Stomach (tissue), 9 donors: ENCODE results near the gene PRKCE. TPM values are rescaled to one million over a fixed set of nuclear protein-coding genes. Genes with fewer than 3 reads are reported as not detected.

Experiments used
- DNase-seq, 2 donors: peaks; one replicate each; pipeline versions ENCODE4 v3.0.0 to v3.0.0-alpha.2; 2013 to 2019
- H3K27ac ChIP-seq, 5 donors: fragments of 200-600 bp in 4 of 5; sonication (generic) in 4 of 5; one replicate each; pipeline ENCODE4 v1.5.1; 2013 to 2019; ENCODE audit warnings: mild to moderate bottlenecking in 1 of 5, moderate library complexity in 1 of 5
- H3K27me3 ChIP-seq, 3 donors: fragments of 200-600 bp; sonication (generic); one replicate each; pipeline ENCODE4 v1.5.1; 2017 to 2019; ENCODE audit warnings: mixed run types in 1 of 3
- H3K36me3 ChIP-seq, 4 donors: fragments of 200-600 bp; sonication (generic); 1 replicate in 3 of 4; 2 replicates in 1 of 4; pipeline ENCODE4 v1.5.1; 2016 to 2019
- H3K4me1 ChIP-seq, 4 donors: fragments of 200-600 bp; sonication (generic); one replicate each; pipeline ENCODE4 v1.5.1; 2016 to 2019
- H3K4me3 ChIP-seq, 4 donors: fragments of 200-600 bp; sonication (generic) in 3 of 4; one replicate each; pipeline ENCODE4 v1.5.1; 2016 to 2019; ENCODE audit warnings: mild to moderate bottlenecking in 1 of 4
- H3K9me3 ChIP-seq, 4 donors: fragments of 200-600 bp; sonication (generic); one replicate each; pipeline ENCODE4 v1.5.1; 2016 to 2019
- CTCF ChIP-seq, 7 experiments: fragments of 450-650 bp in 4 of 7; fragments of 200-600 bp in 3 of 7; sonication (generic) in 3 of 7; IDR thresholded peaks; one replicate each; pipeline ENCODE4 v1.5.1; 2016 to 2019; ENCODE audit warnings: antibody characterized with exemption in 7 of 7, control low read depth in 2 of 7, mild to moderate bottlenecking in 1 of 7
- EP300 ChIP-seq: sonication (generic); formaldehyde crosslinking; IDR thresholded peaks from one replicate; pipeline ENCODE4 v1.6.1; 2017; ENCODE audit warnings: antibody characterized with exemption
- POLR2A ChIP-seq, 4 donors: fragments of 450-650 bp; IDR thresholded peaks; one replicate each; pipeline ENCODE4 v1.6.1; 2016; ENCODE audit warnings: antibody characterized with exemption in 4 of 4, control low read depth in 2 of 4, mild to moderate bottlenecking in 1 of 4, moderate library complexity in 1 of 4
- POLR2AphosphoS5 ChIP-seq, 3 donors: sonication (generic); formaldehyde crosslinking; IDR thresholded peaks; one replicate each; pipeline ENCODE4 v1.6.1; 2016; ENCODE audit warnings: antibody characterized with exemption in 3 of 3
- WGBS, 5 donors: extraction: QIAGEN DNeasy Blood & Tissue Kit in 3 of 5; methylation state at CpG; one replicate each; pipeline versions ENCODE4 v1.1.5 to v1.1.7; 2013 to 2018; 5-methylcytosine and 5-hydroxymethylcytosine counted together
- intact Hi-C: fragments of 100-400 bp; cut with DNase I; formaldehyde crosslinking; loops from one replicate; pipeline ENCODE4 v1.15.1; 2023; ENCODE audit warnings: low total_unique reads
- polyA plus RNA-seq, 3 donors: library from polyadenylated mRNA; stranded (reverse); fragments of 200-250 nt; gene quantifications; one replicate each; pipeline ENCODE4 v1.2.3, GENCODE V29; 2013
- total RNA-seq, 5 donors: library from RNA; depleted of rRNA; stranded (reverse); fragments of >200 nt; gene quantifications; one replicate each; pipeline versions ENCODE4 v1.1.0 to v1.2.3, GENCODE V29; 2014 to 2016
- donor health status: healthy with polysubstance abuse.
- donor health status: Bipolar disorder and iron deficiency.
- donor health status: healthy.

PRKCE gene
- total and polyA plus RNA-seq, 8 donors: 2.0 to 92.0 (median 10.0) TPM

DNA sequence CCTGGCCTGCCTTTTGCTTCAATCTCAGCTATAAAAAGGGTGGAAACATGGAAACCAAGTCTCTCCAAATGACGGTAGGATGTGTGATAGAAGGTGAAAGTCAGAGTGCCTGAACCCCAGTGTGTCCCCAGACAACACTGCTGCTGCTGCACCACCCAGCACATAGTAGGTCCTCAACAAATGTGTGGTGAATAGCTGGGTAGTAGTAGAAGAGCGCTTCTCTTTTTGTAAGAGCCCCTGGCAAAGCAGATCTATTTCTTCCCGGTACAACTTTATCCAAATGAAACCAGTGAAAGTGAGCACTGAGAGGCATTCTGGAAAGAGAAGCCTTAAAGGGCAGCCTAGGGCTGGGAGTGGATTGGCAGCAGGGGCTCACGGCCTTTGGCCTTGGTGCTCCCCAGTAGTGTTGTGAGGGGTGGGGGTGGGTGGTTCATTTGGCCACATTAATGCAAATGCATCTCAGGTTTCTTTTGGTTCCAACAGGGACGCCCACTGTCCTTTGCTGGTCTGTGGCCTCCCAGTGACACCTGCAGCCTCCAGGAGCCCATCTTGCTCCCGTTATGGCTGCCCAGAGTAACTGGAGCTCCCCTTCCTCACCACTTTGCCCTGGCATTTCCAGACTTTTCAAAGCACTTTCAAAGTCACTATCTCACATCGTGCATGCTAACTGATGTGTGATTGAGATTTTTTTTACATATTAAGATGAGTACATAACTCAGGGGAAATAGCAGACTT, 341.4 kb downstream of the PRKCE start:
- Histone ChIP-seq H3K36me3 (peaks cover 0 to 24% (median 7%) of the 10 kb centered on the region in 4 donors), H3K9me3 (no peaks in the 10 kb centered on the region), H3K27me3 (no peaks in the 10 kb centered on the region), H3K4me3 (no peak overlapping the region), H3K27ac (peak overlapping the region; percentile 74 to 86 (median 75)), H3K4me1 (peaks cover 21 to 40% (median 31%) of the 10 kb centered on the region in 4 donors)
- no peak for TF ChIP-seq CTCF (IDR thresholded peaks at IDR 0.05)
- TF ChIP-seq POLR2A (IDR thresholded peaks at IDR 0.05): no peak
- TF ChIP-seq POLR2AphosphoS5 (IDR thresholded peaks at IDR 0.05): no peak
- no peak for TF ChIP-seq EP300
- 36 to 49% (median 43%) methylated on average over 7 of the region's 7 CpGs for WGBS, 5 donors
- intact Hi-C loops: no loop called here
- no peak for DNase-seq

DNA sequence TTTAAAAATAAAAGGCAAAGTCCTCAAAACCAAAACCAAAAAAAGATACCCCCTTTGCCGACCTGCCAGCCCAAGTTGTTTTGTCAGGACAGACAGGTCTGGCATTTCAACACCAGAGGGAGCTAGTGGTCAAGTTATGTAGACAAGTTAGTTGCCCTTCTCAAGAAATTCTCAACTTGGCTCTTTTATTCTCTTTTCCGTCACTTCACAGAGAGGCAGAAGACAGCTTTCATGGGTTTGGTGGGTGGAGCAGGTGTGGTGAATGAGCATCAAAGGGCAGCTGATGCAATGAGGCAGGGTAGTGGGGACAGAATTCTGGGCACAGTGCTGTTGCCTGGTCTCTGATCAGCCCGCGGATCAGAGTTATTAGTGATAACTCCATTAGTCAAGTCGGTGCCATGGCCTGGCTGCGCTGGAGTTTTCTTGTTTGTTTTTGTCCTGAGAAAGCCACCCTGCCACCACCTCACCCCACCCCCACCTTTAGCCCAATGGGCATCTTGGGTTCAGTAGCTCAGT, 342.1 kb downstream of the PRKCE start:
- peak; percentile 75 to 90 for DNase-seq
- H3K4me1 ChIP-seq: peaks cover 21 to 40% (median 28%) of the 10 kb centered on the region in 4 donors
- H3K27me3 ChIP-seq: no peaks in the 10 kb centered on the region
- intact Hi-C loops: no loop called here
- H3K9me3 ChIP-seq: no peaks in the 10 kb centered on the region
- H3K4me3 ChIP-seq: no peak overlapping the region
- TF ChIP-seq CTCF (IDR thresholded peaks at IDR 0.05) (peak in 5 of 7 experiments; percentile 56 to 80 (median 76)), POLR2A (IDR thresholded peaks at IDR 0.05) (no peak)
- WGBS, 5 donors: 23 to 39% (median 32%) methylated on average over 6 of the region's 6 CpGs
- H3K27ac ChIP-seq: peak overlapping the region in 4 of 5 donors; percentile 74 to 86 (median 79)
- peaks cover 0 to 18% (median 7%) of the 10 kb centered on the region in 4 donors for H3K36me3 ChIP-seq

DNA sequence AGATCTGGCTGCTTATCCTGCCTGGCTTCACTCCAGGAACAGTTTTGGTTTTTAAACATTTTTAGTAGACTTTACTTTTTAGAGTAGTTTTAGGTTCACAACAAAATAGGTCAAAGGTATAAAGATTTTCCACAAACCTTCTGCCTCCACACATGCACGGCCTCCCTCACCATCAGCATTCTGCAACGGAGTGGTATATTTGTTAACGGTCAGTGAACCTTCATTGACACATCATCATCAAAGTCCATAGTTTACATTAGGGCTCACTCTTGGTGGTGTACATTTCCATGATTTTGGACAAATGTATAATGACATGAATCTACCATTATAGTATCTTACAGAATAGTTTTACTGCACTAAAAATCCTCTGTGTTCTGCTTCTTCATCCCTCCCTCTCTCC, 342.6 kb downstream of the PRKCE start:
- Histone ChIP-seq H3K9me3 (no peaks in the 10 kb centered on the region), H3K4me3 (no peak overlapping the region), H3K27ac (peak overlapping the region in 4 of 5 donors; percentile 74 to 86 (median 79)), H3K4me1 (peaks cover 21 to 35% (median 28%) of the 10 kb centered on the region in 4 donors), H3K36me3 (peaks cover 0 to 13% (median 7%) of the 10 kb centered on the region in 4 donors), H3K27me3 (no peaks in the 10 kb centered on the region)
- DNase-seq: no peak
- 69 to 88% (median 79%) methylated on average over 3 of the region's 3 CpGs for WGBS, 5 donors
- TF ChIP-seq EP300 (no peak), POLR2AphosphoS5 (IDR thresholded peaks at IDR 0.05) (no peak), POLR2A (IDR thresholded peaks at IDR 0.05) (no peak), CTCF (IDR thresholded peaks at IDR 0.05) (no peak)
- intact Hi-C loops: no loop called here

DNA sequence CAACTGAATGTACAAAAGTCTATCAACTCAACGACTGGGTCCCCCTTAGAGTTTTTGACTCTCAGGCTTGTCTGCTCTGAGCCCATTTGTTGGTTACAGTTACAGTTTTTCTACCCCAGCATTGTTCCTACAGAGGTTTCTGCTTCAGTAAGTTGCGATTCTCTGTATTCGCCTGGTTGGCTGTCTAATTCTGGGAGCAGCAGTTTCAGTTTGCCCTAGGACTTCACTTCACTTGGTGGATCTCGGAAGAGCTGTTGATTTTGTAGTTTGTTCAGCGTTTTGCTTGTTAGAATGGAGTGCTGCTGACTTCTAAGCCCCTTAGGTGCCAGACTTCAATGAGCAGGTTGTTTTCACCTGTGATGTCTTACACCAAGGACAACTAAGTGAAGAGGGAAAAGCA, 349.2 kb downstream of the PRKCE start:
- H3K4me3 ChIP-seq: no peak overlapping the region
- H3K4me1 ChIP-seq: peaks cover 0 to 27% (median 21%) of the 10 kb centered on the region in 4 donors
- intact Hi-C loops: loop anchor here (10.0 kb wide), 1 partner anchor 364 kb away; no protein-coding TSS in a partner anchor
- peaks cover 0 to 21% (median 17%) of the 10 kb centered on the region in 4 donors for H3K36me3 ChIP-seq
- peak overlapping the region in 3 of 5 donors; percentile 14 to 63 (median 46) for H3K27ac ChIP-seq
- TF ChIP-seq POLR2AphosphoS5 (IDR thresholded peaks at IDR 0.05) (no peak), POLR2A (IDR thresholded peaks at IDR 0.05) (no peak), EP300 (no peak), CTCF (IDR thresholded peaks at IDR 0.05) (no peak)
- no peak for DNase-seq
- 81 to 90% (median 82%) methylated on average over 5 of the region's 5 CpGs for WGBS, 5 donors
- H3K9me3 ChIP-seq: no peaks in the 10 kb centered on the region
- H3K27me3 ChIP-seq: no peaks in the 10 kb centered on the region
